K562 (cell line): ENCODE measurements around the gene GFOD2. TPM values are rescaled to one million over a fixed set of nuclear protein-coding genes. Genes with fewer than 3 reads are reported as not detected.

Source experiments
- ATAC-seq: fragments of 200-7000 bp; cut with Tn5 transposase; 3 replicates; pipeline ENCODE4 v1.9.1; 2020; ENCODE audit warnings: moderate library complexity
- BruUV-seq: library from RNA; stranded (reverse); fragments of 400-500 nt; replicated peaks from 2 replicates; lab custom pipeline; 2021; lab: Mats Ljungman, UMichigan
- CTCF ChIA-PET: fragments of 300-600 bp; formaldehyde crosslinking; extraction: SDS; loops from one replicate; lab custom pipeline; 2021; ENCODE audit warnings: low intra/inter-chr PET ratio; lab: Yijun Ruan, JAX
- POLR2A ChIA-PET: fragments of 300-600, 350-650 bp; sonication (Branson Sonifier 250); formaldehyde crosslinking; extraction: SDS; loops from one replicate; lab custom pipeline; 2021; ENCODE audit warnings: antibody characterized with exemption, inconsistent platforms; lab: Yijun Ruan, JAX
- DNase-seq, 4 experiments: peaks; one replicate each; pipeline versions ENCODE4 v3.0.0 to v3.0.0-alpha.2; 2011 to 2018; ENCODE audit warnings: low spot score in 3 of 4, mixed read lengths in 3 of 4; ENCODE audit errors: extremely low read depth in 1 of 4
- FAIRE-seq: peaks from 2 replicates; lab custom pipeline; 2011; peaks lifted over from hg19 to GRCh38; lab: Jason Lieb, UNC
- H2AFZ ChIP-seq: 2 replicates; pipeline ENCODE4 v1.6.0; 2011; ENCODE audit warnings: low read depth, low read length, control low read depth, inconsistent platforms
- H3K27ac ChIP-seq: fragments of 200-600 bp; 3 replicates; pipeline ENCODE4 v1.8.0; 2011; ENCODE audit warnings: low read depth, mild to moderate bottlenecking, control low read depth, inconsistent platforms, low read length, moderate library complexity, mixed read lengths; ENCODE audit errors: extremely low read depth
- H3K27me3 ChIP-seq, 2 experiments: fragments of 300-600 bp in 1 of 2; 2 replicates in 1 of 2; 3 replicates in 1 of 2; pipeline versions ENCODE4 v1.6.0 to v1.8.0; 2011; ENCODE audit warnings: inconsistent platforms in 2 of 2, low read length in 2 of 2, mild to moderate bottlenecking in 1 of 2, mixed read lengths in 1 of 2, moderate library complexity in 1 of 2; ENCODE audit not compliant: control insufficient read depth in 2 of 2, insufficient read depth in 2 of 2
- H3K36me3 ChIP-seq: fragments of 300-600 bp; 3 replicates; pipeline ENCODE4 v1.8.0; 2011; ENCODE audit warnings: mild to moderate bottlenecking, low read length, inconsistent platforms; ENCODE audit not compliant: control insufficient read depth, insufficient read depth
- H3K4me1 ChIP-seq, 2 experiments: fragments of 200-600 bp in 1 of 2; replicated peaks in 1 of 2; 2 replicates in 1 of 2; 3 replicates in 1 of 2; pipeline versions ENCODE4 v1.5.1 to v1.8.0; 2011; ENCODE audit warnings: inconsistent platforms in 2 of 2, low read length in 2 of 2, mild to moderate bottlenecking in 1 of 2, mixed read lengths in 1 of 2, moderate library complexity in 1 of 2; ENCODE audit not compliant: control insufficient read depth in 2 of 2, insufficient read depth in 2 of 2
- H3K4me2 ChIP-seq: 2 replicates; pipeline ENCODE4 v1.6.1; 2011; ENCODE audit warnings: low read length, control low read depth, inconsistent platforms, mixed read lengths; ENCODE audit not compliant: insufficient read depth
- H3K4me3 ChIP-seq: fragments of 200-600 bp; sonication (generic), shearing (Covaris generic); 2 replicates; pipeline ENCODE4 v1.5.1; 2016; ENCODE audit warnings: control low read depth, inconsistent platforms
- H3K79me2 ChIP-seq: fragments of 200-600 bp; 3 replicates; pipeline ENCODE4 v1.8.0; 2011; ENCODE audit warnings: low read length, inconsistent platforms; ENCODE audit not compliant: control insufficient read depth, insufficient read depth
- H3K9ac ChIP-seq, 2 experiments: 2 replicates each; pipeline versions ENCODE4 v1.6.0 to v1.6.1; 2011; ENCODE audit warnings: low read depth in 2 of 2, low read length in 2 of 2, control low read depth in 1 of 2, inconsistent platforms in 1 of 2, mild to moderate bottlenecking in 1 of 2, mixed read lengths in 1 of 2; ENCODE audit not compliant: insufficient read depth in 1 of 2
- H3K9me1 ChIP-seq: one replicate; pipeline ENCODE4 v1.6.0; 2011; ENCODE audit warnings: inconsistent platforms, mild to moderate bottlenecking, low read length, moderate library complexity; ENCODE audit not compliant: control insufficient read depth, insufficient read depth
- H3K9me3 ChIP-seq: replicated peaks from 2 replicates; pipeline ENCODE4 v1.5.1; 2011; ENCODE audit warnings: low read depth, low read length, inconsistent platforms; ENCODE audit not compliant: control insufficient read depth, insufficient read depth
- H4K20me1 ChIP-seq: replicated peaks from 2 replicates; pipeline ENCODE4 v1.6.1; 2011; ENCODE audit warnings: low read length, inconsistent platforms, mixed read lengths; ENCODE audit not compliant: control insufficient read depth, insufficient read depth
- ASH1L ChIP-seq: fragments of 450-650 bp; IDR thresholded peaks from 2 replicates; pipeline ENCODE4 v1.6.1; 2018; ENCODE audit warnings: borderline replicate concordance, mild to moderate bottlenecking, low read depth; ENCODE audit not compliant: partially characterized antibody
- CC2D1A ChIP-seq: fragments of 450-650 bp; IDR thresholded peaks from 2 replicates; pipeline ENCODE4 v1.6.1; 2017; ENCODE audit warnings: mild to moderate bottlenecking
- HDGF ChIP-seq: fragments of 450-650 bp; IDR thresholded peaks from 2 replicates; pipeline ENCODE4 v1.6.1; 2016
- HIVEP1 ChIP-seq: fragments of 250-450 bp; sonication (Bioruptor Pico); IDR thresholded peaks from 2 replicates; pipeline ENCODE4 v1.4.0; 2020; ENCODE audit warnings: mild to moderate bottlenecking
- KAT8 ChIP-seq: fragments of 450-650 bp; IDR thresholded peaks from 2 replicates; pipeline ENCODE4 v1.6.1; 2016; ENCODE audit warnings: low read depth, mild to moderate bottlenecking
- MIER1 ChIP-seq: fragments of 450-650 bp; IDR thresholded peaks from 2 replicates; pipeline ENCODE4 v1.6.1; 2016; ENCODE audit warnings: antibody characterized with exemption, mild to moderate bottlenecking, low read depth
- PPARD ChIP-seq: fragments of 250-450 bp; sonication (Bioruptor Pico); IDR thresholded peaks from 2 replicates; pipeline ENCODE4 v1.8.0; 2022; ENCODE audit warnings: inconsistent platforms, mild to moderate bottlenecking, moderate library complexity
- TAF9B ChIP-seq: fragments of 450-650 bp; IDR thresholded peaks from 2 replicates; pipeline ENCODE4 v1.6.1; 2018; ENCODE audit warnings: mild to moderate bottlenecking; ENCODE audit not compliant: partially characterized antibody
- ZBTB7A ChIP-seq: IDR thresholded peaks from 2 replicates; pipeline ENCODE4 v1.6.1; 2011; ENCODE audit warnings: low read depth, mild to moderate bottlenecking, low read length, moderate library complexity, borderline replicate concordance; ENCODE audit not compliant: control insufficient read depth
- ZNF551 ChIP-seq: fragments of 250-450 bp; sonication (Bioruptor Pico); IDR thresholded peaks from 2 replicates; pipeline ENCODE4 v1.5.0; 2021; ENCODE audit warnings: mild to moderate bottlenecking, moderate library complexity
- ZSCAN32 ChIP-seq: fragments of 450-650 bp; formaldehyde crosslinking; IDR thresholded peaks from 2 replicates; pipeline ENCODE4 v1.4.0; 2020; ENCODE audit warnings: mild to moderate bottlenecking, moderate library complexity
- WGBS: fragments of 100-300 bp; shearing (Covaris generic); methylation state at CpG from one replicate; pipeline ENCODE4 v1.1.6; 2016; ENCODE audit warnings: low coverage, mixed read lengths; ENCODE audit not compliant: insufficient coverage; ENCODE audit errors: missing lambda C conversion rate; 5-methylcytosine and 5-hydroxymethylcytosine counted together
- in situ Hi-C: fragments of 300-500 bp; cut with MboI; formaldehyde crosslinking; loops from 4 replicates; pipeline ENCODE4 v1.15.0; 2018; ENCODE audit warnings: inconsistent platforms, mixed read lengths
- intact Hi-C: fragments of 100-400 bp; cut with micrococcal nuclease; formaldehyde crosslinking; loops from 2 replicates; pipeline ENCODE4 v1.14.2; 2022
- polyA plus RNA-seq, 8 experiments: library from polyadenylated mRNA; depleted of rRNA in 4 of 8; stranded (reverse) in 5 of 8; unstranded in 3 of 8; fragments of >200 nt; fragmentation: Nextera tagmentation in 2 of 8; fragmentation: Illumina TruSeq in 1 of 8; extraction: Ambion mirVana in 2 of 8; extraction: Trizol in 1 of 8; gene quantifications; 2 replicates each; pipeline versions ENCODE4 v1.2.1 to v1.2.3, GENCODE V29; 2011 to 2014; ENCODE audit warnings: inconsistent platforms in 1 of 8, missing spikeins in 1 of 8
- total RNA-seq, 7 experiments: library from RNA; depleted of rRNA in 6 of 7; stranded (reverse); fragments of >200 nt in 6 of 7; fragmentation: Illumina TruSeq in 2 of 7; extraction: Trizol in 2 of 7; gene quantifications; 2 replicates each; pipeline versions ENCODE4 v1.2.1 to v1.2.3, GENCODE V29; 2011 to 2021; ENCODE audit warnings: low replicate concordance in 1 of 7
- TF ChIP-seq, protein P1 (sequence below): sonication (generic); formaldehyde crosslinking; IDR thresholded peaks from 2 replicates; pipeline ENCODE4 v1.8.0; 2022; ENCODE audit warnings: missing genetic modification reagents, mild to moderate bottlenecking, borderline replicate concordance
- TF ChIP-seq, protein P2 (sequence below): sonication (generic); formaldehyde crosslinking; IDR thresholded peaks from 2 replicates; pipeline ENCODE4 v1.4.0; 2020; ENCODE audit warnings: mild to moderate bottlenecking, missing genetic modification reagents
- TF ChIP-seq, protein P3 (sequence below): fragments of 200-800 bp; sonication (Bioruptor generic); IDR thresholded peaks from 2 replicates; pipeline ENCODE4 v1.6.1; 2017; ENCODE audit warnings: missing genetic modification characterization, missing compliant biosample characterization
- TF ChIP-seq, protein P4 (sequence below): fragments of 250-450 bp; sonication (Bioruptor Pico); IDR thresholded peaks from 2 replicates; pipeline ENCODE4 v1.4.0; 2020

Gene GFOD2
- total and polyA plus RNA-seq, 9 of the 15 experiments (the other 6 are each of a cell fraction or from before 2014, with no cell fraction given): 1.9 to 15.8 (median 11.1) TPM

DNA sequence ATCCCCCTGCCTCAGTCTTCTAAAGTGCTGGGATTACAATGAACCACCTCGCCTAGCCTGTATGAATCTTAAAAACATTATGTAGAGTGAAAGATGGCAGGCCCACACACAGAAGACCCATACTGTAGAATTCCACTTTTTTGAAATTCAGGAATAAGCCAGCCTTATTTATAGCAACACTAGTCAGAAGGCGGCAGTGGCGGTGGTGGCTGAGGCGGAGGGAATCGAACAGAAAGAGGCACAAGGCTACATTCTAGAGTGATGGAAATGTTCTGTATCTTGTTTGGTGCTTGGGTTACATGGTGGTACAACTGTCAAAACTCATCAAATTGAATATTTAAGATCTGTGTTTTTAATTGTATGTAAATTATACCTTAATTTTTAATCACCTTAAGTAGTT lies 11.3 kb downstream of the GFOD2 start:
- CTCF ChIA-PET: no interaction called here
- no peaks in the 10 kb centered on the region for H3K9me3 ChIP-seq
- POLR2A ChIA-PET: interaction anchor here (0.6 to 0.7 kb wide), 2 partner anchors 10 to 23 kb away, joined by 4 read pairs; no protein-coding TSS in a partner anchor
- in situ Hi-C loops (no loop called here), intact Hi-C loops (no loop called here)
- no peak overlapping the region for H3K4me2 ChIP-seq
- 0 out of 3 replicates have a peak, but pooled peaks cover 4% of the 10 kb centered on the region for H3K79me2 ChIP-seq
- FAIRE-seq: no peak
- 0 out of 2 replicates have a peak, but pooled peaks cover 4% of the 10 kb centered on the region for H4K20me1 ChIP-seq
- H3K27me3 ChIP-seq: no peaks in the 10 kb centered on the region
- ATAC-seq: no peak
- WGBS: 85% methylated on average over 5 of the region's 5 CpGs
- no peak overlapping the region for H2AFZ ChIP-seq
- no peaks in the 10 kb centered on the region for H3K9me1 ChIP-seq
- no peak overlapping the region for H3K4me3 ChIP-seq
- peaks cover 0 to 4% of the 10 kb centered on the region in 2 experiments; a peak in 2 of 5 replicates for H3K4me1 ChIP-seq
- no peak overlapping the region for H3K27ac ChIP-seq
- no peak for DNase-seq
- H3K9ac ChIP-seq: no peak overlapping the region
- no TSS peak for BruUV-seq
- H3K36me3 ChIP-seq: no peaks in the 10 kb centered on the region
- TF ChIP-seq HIVEP1 (CRISPR knock-in tag) (no peak), ZNF551 (CRISPR knock-in tag) (no peak), CC2D1A (no peak), ZSCAN32 (CRISPR knock-in tag) (no peak), HDGF (no peak), KAT8 (no peak), TAF9B (no peak), MIER1 (no peak), ASH1L (no peak), PPARD (CRISPR knock-in tag) (no peak), ZBTB7A (no peak)
- TF ChIP-seq, protein P1, sequence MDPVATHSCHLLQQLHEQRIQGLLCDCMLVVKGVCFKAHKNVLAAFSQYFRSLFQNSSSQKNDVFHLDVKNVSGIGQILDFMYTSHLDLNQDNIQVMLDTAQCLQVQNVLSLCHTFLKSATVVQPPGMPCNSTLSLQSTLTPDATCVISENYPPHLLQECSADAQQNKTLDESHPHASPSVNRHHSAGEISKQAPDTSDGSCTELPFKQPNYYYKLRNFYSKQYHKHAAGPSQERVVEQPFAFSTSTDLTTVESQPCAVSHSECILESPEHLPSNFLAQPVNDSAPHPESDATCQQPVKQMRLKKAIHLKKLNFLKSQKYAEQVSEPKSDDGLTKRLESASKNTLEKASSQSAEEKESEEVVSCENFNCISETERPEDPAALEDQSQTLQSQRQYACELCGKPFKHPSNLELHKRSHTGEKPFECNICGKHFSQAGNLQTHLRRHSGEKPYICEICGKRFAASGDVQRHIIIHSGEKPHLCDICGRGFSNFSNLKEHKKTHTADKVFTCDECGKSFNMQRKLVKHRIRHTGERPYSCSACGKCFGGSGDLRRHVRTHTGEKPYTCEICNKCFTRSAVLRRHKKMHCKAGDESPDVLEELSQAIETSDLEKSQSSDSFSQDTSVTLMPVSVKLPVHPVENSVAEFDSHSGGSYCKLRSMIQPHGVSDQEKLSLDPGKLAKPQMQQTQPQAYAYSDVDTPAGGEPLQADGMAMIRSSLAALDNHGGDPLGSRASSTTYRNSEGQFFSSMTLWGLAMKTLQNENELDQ (CRISPR knock-in tag): no peak
- TF ChIP-seq, protein P2, sequence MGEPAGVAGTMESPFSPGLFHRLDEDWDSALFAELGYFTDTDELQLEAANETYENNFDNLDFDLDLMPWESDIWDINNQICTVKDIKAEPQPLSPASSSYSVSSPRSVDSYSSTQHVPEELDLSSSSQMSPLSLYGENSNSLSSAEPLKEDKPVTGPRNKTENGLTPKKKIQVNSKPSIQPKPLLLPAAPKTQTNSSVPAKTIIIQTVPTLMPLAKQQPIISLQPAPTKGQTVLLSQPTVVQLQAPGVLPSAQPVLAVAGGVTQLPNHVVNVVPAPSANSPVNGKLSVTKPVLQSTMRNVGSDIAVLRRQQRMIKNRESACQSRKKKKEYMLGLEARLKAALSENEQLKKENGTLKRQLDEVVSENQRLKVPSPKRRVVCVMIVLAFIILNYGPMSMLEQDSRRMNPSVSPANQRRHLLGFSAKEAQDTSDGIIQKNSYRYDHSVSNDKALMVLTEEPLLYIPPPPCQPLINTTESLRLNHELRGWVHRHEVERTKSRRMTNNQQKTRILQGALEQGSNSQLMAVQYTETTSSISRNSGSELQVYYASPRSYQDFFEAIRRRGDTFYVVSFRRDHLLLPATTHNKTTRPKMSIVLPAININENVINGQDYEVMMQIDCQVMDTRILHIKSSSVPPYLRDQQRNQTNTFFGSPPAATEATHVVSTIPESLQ (CRISPR knock-in tag): no peak
- TF ChIP-seq, protein P3, sequence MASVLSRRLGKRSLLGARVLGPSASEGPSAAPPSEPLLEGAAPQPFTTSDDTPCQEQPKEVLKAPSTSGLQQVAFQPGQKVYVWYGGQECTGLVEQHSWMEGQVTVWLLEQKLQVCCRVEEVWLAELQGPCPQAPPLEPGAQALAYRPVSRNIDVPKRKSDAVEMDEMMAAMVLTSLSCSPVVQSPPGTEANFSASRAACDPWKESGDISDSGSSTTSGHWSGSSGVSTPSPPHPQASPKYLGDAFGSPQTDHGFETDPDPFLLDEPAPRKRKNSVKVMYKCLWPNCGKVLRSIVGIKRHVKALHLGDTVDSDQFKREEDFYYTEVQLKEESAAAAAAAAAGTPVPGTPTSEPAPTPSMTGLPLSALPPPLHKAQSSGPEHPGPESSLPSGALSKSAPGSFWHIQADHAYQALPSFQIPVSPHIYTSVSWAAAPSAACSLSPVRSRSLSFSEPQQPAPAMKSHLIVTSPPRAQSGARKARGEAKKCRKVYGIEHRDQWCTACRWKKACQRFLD (CRISPR knock-in tag): no peak
- TF ChIP-seq, protein P4, sequence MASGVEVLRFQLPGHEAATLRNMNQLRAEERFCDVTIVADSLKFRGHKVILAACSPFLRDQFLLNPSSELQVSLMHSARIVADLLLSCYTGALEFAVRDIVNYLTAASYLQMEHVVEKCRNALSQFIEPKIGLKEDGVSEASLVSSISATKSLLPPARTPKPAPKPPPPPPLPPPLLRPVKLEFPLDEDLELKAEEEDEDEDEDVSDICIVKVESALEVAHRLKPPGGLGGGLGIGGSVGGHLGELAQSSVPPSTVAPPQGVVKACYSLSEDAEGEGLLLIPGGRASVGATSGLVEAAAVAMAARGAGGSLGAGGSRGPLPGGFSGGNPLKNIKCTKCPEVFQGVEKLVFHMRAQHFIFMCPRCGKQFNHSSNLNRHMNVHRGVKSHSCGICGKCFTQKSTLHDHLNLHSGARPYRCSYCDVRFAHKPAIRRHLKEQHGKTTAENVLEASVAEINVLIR (CRISPR knock-in tag): no peak
